GM21825 (cell line): ENCODE data around the gene OVOL1.
"Not testable (repeated sequence)": the region's sequence is repeated elsewhere in the genome, so short reads cannot be mapped to it uniquely, and the experiment has no call there.

Experiments used
- ATAC-seq: cut with Tn5 transposase; IDR thresholded peaks from one replicate; pipeline ENCODE4 v1.9.1; 2021; ENCODE audit warnings: mild to moderate bottlenecking, moderate library complexity; ENCODE audit not compliant: unreplicated experiment

The OVOL1 gene

GRCh38 chr11:65814131-65814985 is 27.5 kb downstream of the OVOL1 start:
- no peak for ATAC-seq

DNA sequence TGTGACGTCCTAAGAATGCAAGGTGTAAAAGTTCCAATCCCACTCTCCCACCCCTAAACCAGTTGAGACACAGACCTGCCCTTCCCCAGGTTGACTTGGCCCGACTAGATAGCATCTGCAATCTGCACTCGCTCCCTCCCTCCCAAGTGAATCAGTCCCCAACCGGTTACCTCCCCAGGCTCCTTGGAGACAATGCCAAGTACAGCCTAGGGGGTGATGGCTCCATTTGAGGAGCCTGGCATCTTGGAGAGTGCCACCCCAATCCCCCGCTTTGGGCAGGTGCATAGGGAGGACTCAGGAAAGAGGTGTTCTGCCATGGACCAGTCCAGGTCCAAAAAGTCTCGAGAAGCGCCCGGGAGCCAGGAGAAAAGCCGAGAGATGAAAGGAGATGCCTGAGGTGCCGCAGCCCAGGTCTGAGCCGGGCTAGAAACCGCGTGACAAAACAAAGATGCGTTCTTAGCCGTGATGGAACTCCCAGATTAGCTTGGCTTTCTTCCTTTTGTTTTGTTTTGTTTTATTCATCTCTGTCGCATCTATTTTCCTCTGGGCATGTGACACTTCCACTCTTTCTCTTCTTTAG is 28.2 kb downstream of the OVOL1 start:
- ATAC-seq = no peak

GRCh38 chr11:65816696-65817095 is 29.8 kb downstream of the OVOL1 start:
- no peak for ATAC-seq

DNA sequence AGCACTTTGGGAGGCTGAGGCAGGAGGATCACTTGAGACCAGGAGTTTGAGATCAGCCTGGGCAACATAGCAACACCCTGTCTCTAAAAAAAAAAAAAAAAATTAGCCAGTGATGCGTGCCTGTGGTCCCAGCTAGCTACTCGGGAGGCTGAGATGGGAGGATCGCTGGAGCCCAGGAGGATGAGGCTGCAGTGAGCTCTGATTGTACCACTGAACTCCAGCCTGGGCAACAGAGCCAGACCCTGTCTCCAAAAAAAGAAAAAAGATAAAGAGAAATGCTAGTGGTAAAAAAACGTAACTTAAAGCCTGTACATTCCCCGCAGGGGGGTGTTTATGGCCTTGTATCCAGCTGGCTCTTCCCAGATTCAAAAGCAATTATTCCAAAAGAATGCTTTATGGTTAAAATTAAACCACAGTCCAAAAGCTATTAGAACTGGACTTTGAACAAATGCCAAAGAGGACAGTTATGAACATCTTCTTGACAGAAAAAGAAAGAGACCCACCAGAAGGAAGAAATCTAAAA is 30.5 kb downstream of the OVOL1 start:
- ATAC-seq = no peak

GRCh38 chr11:65817835-65818680 is 31.2 kb downstream of the OVOL1 start:
- peak; percentile 91 for ATAC-seq

GRCh38 chr11:65821107-65821506 is 34.2 kb downstream of the OVOL1 start:
- no peak for ATAC-seq

- ATAC-seq = no peak
Observed at GRCh38 chr11:65822776-65823528, 36.1 kb downstream of the OVOL1 start.

DNA sequence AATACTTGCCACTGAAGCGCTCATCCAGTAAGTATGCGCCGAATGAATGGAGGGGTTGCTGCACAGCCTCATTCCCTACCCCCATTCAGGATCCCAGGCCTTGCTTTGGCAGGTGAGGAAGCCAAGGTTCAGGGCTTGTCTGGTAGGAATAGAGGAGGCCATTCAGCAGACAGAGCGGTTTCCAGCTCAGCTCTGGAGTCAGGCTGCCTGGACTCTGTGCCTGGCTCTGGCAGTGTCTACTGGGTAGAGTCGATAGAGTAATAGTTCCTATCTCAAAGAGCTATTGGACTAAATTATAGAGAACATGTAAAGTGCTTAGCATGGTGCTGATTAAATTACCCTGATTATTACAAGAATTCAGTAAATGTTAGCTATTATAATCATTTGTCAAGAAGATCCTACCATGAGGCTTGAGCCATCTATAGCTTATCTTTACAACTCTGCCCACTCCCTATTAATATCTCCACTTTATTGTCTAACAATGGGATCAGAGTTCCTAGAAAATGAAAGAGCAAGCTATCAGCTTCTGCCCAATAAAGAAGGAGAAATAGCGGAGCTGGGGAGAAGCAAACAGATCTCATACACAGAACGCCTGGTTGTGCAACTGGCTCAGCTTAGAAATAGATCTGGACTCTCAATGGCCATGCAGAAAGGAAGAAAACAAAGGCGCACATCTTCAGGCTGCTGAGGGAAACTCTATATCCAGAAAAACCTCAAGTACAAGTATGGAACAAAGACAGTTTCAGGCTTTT is 40.3 kb downstream of the OVOL1 start:
- no peak for ATAC-seq

DNA sequence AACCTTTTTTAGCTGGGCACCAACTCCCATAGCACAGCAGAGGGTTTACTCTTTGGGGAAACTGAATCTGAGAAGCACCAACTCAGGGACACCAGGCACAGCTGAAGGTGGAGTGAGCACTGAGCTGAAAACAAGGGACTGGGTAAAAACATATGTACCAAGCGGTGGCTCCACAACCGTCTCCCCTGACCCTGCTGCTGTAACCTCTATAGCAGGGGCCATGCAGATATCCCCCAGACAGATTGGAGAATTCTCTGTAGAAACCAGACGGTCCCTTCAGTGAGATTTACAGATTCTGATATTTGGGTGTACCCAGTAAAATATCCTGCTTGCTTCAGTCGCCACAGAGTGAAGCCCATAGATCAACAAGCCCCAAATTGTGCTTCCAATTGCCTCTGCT is 42.6 kb downstream of the OVOL1 start:
- ATAC-seq = no peak

DNA sequence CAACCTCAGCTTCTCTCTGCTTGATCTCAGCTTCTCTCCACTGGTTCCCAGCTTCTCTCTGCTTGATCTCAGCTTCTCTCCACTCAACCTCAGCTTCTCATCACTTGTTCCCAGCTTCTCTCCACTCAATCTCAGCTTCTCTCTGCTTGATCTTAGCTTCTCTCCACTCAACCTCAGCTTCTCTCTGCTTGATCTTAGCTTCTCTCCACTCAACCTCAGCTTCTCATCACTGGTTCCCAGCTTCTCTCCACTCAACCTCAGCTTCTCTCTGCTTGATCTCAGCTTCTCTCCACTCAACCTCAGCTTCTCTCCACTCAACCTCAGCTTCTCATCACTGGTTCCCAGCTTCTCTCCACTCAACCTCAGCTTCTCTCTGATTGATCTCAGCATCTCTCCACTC is 45.4 kb downstream of the OVOL1 start:
- not testable (repeated sequence) for ATAC-seq

- peak; percentile 94 for ATAC-seq
Observed at GRCh38 chr11:65833297-65834030, 46.6 kb downstream of the OVOL1 start, which contains the start of gene SNX32. TSS of gene SNX32 (plus strand) at chr11:65833963. CDS start at chr11:65834066, 103 bp downstream.

DNA sequence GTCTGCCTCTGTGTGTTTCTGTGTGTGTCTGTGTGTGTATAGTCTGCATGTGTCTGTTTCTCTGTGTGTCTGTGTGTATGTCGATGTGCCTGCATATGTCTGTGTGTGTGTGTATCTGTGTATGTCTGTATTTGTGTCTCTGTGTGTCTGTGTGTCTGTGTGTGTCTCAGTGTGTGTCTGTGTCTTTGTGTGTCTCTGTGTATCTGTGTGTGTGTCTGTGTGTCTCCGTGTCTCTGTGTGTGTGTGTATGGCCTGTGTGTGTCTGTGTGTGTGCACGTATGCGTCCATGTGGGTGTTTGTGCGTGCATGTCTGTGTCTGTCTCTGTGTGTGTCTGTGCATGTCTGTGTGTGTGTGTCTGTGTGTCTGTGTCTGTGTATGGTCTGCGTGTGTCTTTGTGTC is 47.3 kb downstream of the OVOL1 start:
- ATAC-seq = no peak

DNA sequence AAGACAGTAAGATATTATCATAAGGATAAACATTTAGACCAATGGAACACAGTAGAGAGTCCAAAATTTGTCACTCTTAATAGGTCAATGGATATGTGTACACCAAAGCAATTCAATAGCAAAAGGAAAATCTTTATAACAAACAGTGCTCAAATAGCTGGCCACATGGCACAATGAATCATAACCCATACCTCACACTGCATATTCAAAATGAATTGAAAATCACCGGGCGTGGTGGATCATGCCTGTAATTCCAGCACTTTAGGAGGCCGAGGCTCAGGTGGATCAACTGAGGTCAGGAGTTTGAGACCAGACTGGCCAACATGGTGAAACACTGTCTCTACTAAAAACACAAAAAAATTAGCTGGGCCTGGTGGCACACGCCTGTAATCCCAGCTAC is 55.3 kb downstream of the OVOL1 start:
- ATAC-seq = no peak

DNA sequence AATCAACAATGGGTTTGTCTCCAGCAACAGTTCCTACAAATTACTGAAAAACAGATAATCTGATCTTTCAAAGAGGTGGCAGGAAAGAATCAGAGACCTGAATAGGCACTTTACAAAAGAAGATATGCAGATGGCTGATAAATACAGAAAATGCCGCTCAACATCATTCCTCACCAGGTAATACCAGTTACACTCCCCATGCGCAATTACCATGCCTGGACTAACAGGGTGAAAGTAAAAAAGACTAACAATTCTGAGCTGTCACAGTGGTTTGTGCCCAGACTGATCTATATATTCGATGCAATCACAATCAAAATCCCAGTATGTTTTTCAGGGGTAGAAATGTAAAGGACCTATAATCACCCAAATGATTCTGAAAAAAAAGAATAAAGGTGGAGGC is 56.9 kb downstream of the OVOL1 start:
- no peak for ATAC-seq

GRCh38 chr11:65844231-65844872 is 57.5 kb downstream of the OVOL1 start:
- no peak for ATAC-seq
